ENCODE measurements around the gene COL13A1. TPM values are rescaled to one million over a fixed set of nuclear protein-coding genes. Genes with fewer than 3 reads are reported as not detected.

The COL13A1 gene
- total RNA-seq, 1 experiment from 2014 or later = 5.9 TPM

GRCh38 chr10:69976795-69977546, 175.3 kb downstream of the COL13A1 start:
- no peak overlapping the region for H3K4me2 ChIP-seq (ENCODE audit: low read length)
- POLR2A ChIA-PET = no interaction called here
- H3K9ac ChIP-seq (ENCODE audit: low read length) = no peak overlapping the region
- BruUV-seq (replicated peaks) = no TSS peak
- TF ChIP-seq CEBPB (IDR thresholded peaks at IDR 0.05; ENCODE audit: low read depth) (no peak), ZNF274 (IDR thresholded peaks at IDR 0.05; ENCODE audit: low read depth, low read length) (no peak)
- H3K4me3 ChIP-seq (replicated peaks in 1 of 2; ENCODE audit: low read depth in 1 of 2, low read length in 2 of 2) = no peak overlapping the region
- no peaks in the 10 kb centered on the region for H3K27me3 ChIP-seq (ENCODE audit: insufficient read depth, low read length)
- no peak overlapping the region for H3K27ac ChIP-seq (ENCODE audit: low read depth, low read length)
- intact Hi-C loops (cut with micrococcal nuclease) = no loop called here
- CTCF ChIA-PET = interaction anchor here (0.6 kb wide), 1 partner anchor 139 kb away, joined by 3 read pairs; no protein-coding TSS in a partner anchor
- no peaks in the 10 kb centered on the region for H3K36me3 ChIP-seq (ENCODE audit: control insufficient read depth in 1 of 2, insufficient read depth in 2 of 2, low read length in 2 of 2)
- no peak for DNase-seq (ENCODE audit: low read depth, low spot score)
- no peaks in the 10 kb centered on the region for H4K20me1 ChIP-seq (ENCODE audit: insufficient read depth)
- H3K4me1 ChIP-seq (ENCODE audit: control insufficient read depth in 1 of 2, insufficient read depth in 2 of 2, low read length in 2 of 2) = peaks cover 0 to 4% of the 10 kb centered on the region in 2 experiments; a peak in 1 of 4 replicates
- RAD21 ChIA-PET (ENCODE audit: low non-redundant PET in 1 of 2, low total read pairs in 2 of 2, uncharacterized antibody in 2 of 2, unreplicated experiment in 2 of 2) = no interaction called here
- no peaks in the 10 kb centered on the region for H3K79me2 ChIP-seq (ENCODE audit: insufficient read depth, low read length)
- no peak for ATAC-seq
- H3K9me3 ChIP-seq (ENCODE audit: control insufficient read depth in 1 of 2, insufficient read depth in 1 of 2, low read depth in 1 of 2, low read length in 2 of 2) = no peaks in the 10 kb centered on the region; a peak in 1 of 4 replicates
- peak overlapping the region; percentile 11 for H2AFZ ChIP-seq (ENCODE audit: low read depth, low read length, poor library complexity, severe bottlenecking)
- H3K9me2 ChIP-seq (ENCODE audit: insufficient read depth) = no peaks in the 10 kb centered on the region

GRCh38 chr10:69979174-69979573, 177.5 kb downstream of the COL13A1 start:
- no peak for DNase-seq (ENCODE audit: low read depth, low spot score)
- Histone ChIP-seq H3K27me3 (ENCODE audit: insufficient read depth, low read length) (no peaks in the 10 kb centered on the region), H3K4me1 (ENCODE audit: control insufficient read depth in 1 of 2, insufficient read depth in 2 of 2, low read length in 2 of 2) (peaks cover 0 to 4% of the 10 kb centered on the region in 2 experiments; a peak in 1 of 4 replicates), H3K36me3 (ENCODE audit: control insufficient read depth in 1 of 2, insufficient read depth in 2 of 2, low read length in 2 of 2) (no peaks in the 10 kb centered on the region), H3K4me2 (ENCODE audit: low read length) (no peak overlapping the region), H3K9ac (ENCODE audit: low read length) (no peak overlapping the region), H3K9me2 (ENCODE audit: insufficient read depth) (no peaks in the 10 kb centered on the region), H3K4me3 (replicated peaks in 1 of 2; ENCODE audit: low read depth in 1 of 2, low read length in 2 of 2) (no peak overlapping the region), H2AFZ (ENCODE audit: low read depth, low read length, poor library complexity, severe bottlenecking) (no peak overlapping the region), H3K27ac (ENCODE audit: low read depth, low read length) (no peak overlapping the region), H4K20me1 (ENCODE audit: insufficient read depth) (no peaks in the 10 kb centered on the region), H3K9me3 (ENCODE audit: control insufficient read depth in 1 of 2, insufficient read depth in 1 of 2, low read depth in 1 of 2, low read length in 2 of 2) (no peaks in the 10 kb centered on the region; a peak in 1 of 4 replicates), H3K79me2 (ENCODE audit: insufficient read depth, low read length) (no peaks in the 10 kb centered on the region)
- no TSS peak for BruUV-seq (replicated peaks)
- intact Hi-C loops (cut with micrococcal nuclease) = no loop called here
- ChIA-PET RAD21 (ENCODE audit: low non-redundant PET in 1 of 2, low total read pairs in 2 of 2, uncharacterized antibody in 2 of 2, unreplicated experiment in 2 of 2) (no interaction called here), POLR2A (no interaction called here), CTCF (no interaction called here)
- ATAC-seq = no peak
- TF ChIP-seq JUND (IDR thresholded peaks at IDR 0.05) (no peak), RAD21 (IDR thresholded peaks at IDR 0.05; ENCODE audit: low read depth) (no peak), SIN3A (IDR thresholded peaks at IDR 0.05; ENCODE audit: low read depth) (no peak), CBX3 (IDR thresholded peaks at IDR 0.05; ENCODE audit: low read depth) (no peak), POLR2AphosphoS5 (IDR thresholded peaks at IDR 0.05; ENCODE audit: low read depth, low read length) (no peak), SRF (IDR thresholded peaks at IDR 0.05; ENCODE audit: low read depth) (no peak), CEBPB (IDR thresholded peaks at IDR 0.05; ENCODE audit: low read depth) (no peak), ZBTB33 (IDR thresholded peaks at IDR 0.05; ENCODE audit: extremely low read depth, insufficient replicate concordance, low read length) (no peak), EGR1 (IDR thresholded peaks at IDR 0.05; ENCODE audit: low read depth) (no peak), ZFX (IDR thresholded peaks at IDR 0.05) (no peak), ZNF274 (IDR thresholded peaks at IDR 0.05; ENCODE audit: low read depth, low read length) (no peak), ELF1 (IDR thresholded peaks at IDR 0.05; ENCODE audit: borderline replicate concordance, low read depth) (no peak), TCF7L2 (IDR thresholded peaks at IDR 0.05; ENCODE audit: borderline replicate concordance, extremely low read depth, insufficient read depth, insufficient read length) (no peak), SP1 (IDR thresholded peaks at IDR 0.05; ENCODE audit: low read depth) (no peak), EZH2 (IDR thresholded peaks at IDR 0.05) (no peak)
- TF ChIP-seq, protein P1, sequence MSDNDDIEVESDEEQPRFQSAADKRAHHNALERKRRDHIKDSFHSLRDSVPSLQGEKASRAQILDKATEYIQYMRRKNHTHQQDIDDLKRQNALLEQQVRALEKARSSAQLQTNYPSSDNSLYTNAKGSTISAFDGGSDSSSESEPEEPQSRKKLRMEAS (IDR thresholded peaks at IDR 0.05) = no peak
- TF ChIP-seq, protein P2, sequence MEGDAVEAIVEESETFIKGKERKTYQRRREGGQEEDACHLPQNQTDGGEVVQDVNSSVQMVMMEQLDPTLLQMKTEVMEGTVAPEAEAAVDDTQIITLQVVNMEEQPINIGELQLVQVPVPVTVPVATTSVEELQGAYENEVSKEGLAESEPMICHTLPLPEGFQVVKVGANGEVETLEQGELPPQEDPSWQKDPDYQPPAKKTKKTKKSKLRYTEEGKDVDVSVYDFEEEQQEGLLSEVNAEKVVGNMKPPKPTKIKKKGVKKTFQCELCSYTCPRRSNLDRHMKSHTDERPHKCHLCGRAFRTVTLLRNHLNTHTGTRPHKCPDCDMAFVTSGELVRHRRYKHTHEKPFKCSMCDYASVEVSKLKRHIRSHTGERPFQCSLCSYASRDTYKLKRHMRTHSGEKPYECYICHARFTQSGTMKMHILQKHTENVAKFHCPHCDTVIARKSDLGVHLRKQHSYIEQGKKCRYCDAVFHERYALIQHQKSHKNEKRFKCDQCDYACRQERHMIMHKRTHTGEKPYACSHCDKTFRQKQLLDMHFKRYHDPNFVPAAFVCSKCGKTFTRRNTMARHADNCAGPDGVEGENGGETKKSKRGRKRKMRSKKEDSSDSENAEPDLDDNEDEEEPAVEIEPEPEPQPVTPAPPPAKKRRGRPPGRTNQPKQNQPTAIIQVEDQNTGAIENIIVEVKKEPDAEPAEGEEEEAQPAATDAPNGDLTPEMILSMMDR (IDR thresholded peaks at IDR 0.05 in 2 of 3, conservative IDR thresholded peaks at IDR 0.05 in 1 of 3; ENCODE audit: borderline replicate concordance in 1 of 3, insufficient read depth in 1 of 3, low read depth in 2 of 3, low read length in 2 of 3) = no peak
